ENCODE measurements around the gene SLC16A11.
"Not testable (repeated sequence)": the region's sequence is repeated elsewhere in the genome, so short reads cannot be mapped to it uniquely, and the experiment has no call there.

SLC16A11 gene

GRCh38 chr17:7058831-7059447 lies 15.0 kb upstream of the SLC16A11 start:
- DNase-seq = no peak

GRCh38 chr17:7056386-7056785 lies 12.5 kb upstream of the SLC16A11 start:
- no peak for DNase-seq

GRCh38 chr17:7050583-7050982 lies 6.7 kb upstream of the SLC16A11 start:
- DNase-seq = not testable (repeated sequence)

GRCh38 chr17:7048968-7049367 lies 5.1 kb upstream of the SLC16A11 start:
- no peak for DNase-seq

DNA sequence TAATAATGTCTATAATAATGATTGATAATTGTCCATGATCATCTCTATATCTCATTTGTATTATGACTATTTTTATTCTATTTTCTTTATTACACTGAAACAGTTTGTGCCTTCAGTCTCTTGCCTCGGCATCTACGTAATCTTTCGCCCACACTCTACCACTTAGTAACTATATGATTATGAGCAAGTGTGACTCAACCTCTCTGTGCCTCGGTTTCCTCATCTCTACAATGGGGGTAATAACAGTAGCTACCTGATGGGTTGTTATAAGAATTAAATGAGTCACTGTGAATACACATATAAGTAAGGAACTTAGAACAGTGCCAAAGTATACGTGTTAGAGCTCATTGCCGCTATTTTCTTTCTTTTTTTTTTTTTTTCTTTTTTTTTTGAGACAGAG lies 3.7 kb upstream of the SLC16A11 start:
- no peak for DNase-seq

GRCh38 chr17:7046725-7047397 lies 3.0 kb upstream of the SLC16A11 start:
- DNase-seq = peak; percentile 77

- DNase-seq = peak; percentile 96
These were observed 2.3 kb upstream of the SLC16A11 start for GRCh38 chr17:7046127-7046724.

DNA sequence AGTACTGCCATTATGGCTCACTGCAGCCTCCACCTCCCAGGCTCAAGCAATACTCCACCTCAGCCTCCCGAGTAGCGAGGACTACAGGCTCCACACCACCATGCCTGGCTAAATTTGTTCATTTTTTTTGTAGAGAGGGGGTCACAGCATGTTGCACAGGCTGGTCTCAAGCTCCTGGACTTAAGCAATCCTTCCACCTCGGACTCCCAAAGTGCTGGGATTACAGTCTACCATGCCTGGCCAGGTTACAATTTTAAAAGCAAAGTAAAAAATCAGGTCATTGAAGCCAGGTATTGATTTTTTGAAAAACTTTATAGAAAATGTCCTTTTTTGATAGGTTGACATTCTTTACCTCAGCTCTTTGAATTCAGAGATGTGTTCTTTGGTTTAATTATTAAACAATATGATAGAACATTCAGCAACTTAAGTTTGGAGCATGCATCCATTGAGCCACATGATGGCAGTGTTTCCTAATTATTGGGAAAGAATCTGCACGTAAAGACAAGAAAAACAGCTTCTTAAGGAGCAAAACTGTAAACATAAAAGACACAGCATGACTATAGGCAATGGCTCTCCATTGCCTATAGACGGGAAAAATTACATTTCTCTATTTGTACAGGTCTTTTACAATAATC lies 1.7 kb upstream of the SLC16A11 start:
- DNase-seq = peak; percentile 90

- peak; percentile 77 for DNase-seq
These were observed 753 bp downstream of the SLC16A11 start for GRCh38 chr17:7043182-7043496.

GRCh38 chr17:7042501-7043181 lies 1.3 kb downstream of the SLC16A11 start:
- DNase-seq = peak; percentile 47

- DNase-seq = no peak
These were observed 2.0 kb downstream of the SLC16A11 start for GRCh38 chr17:7041607-7042500.

DNA sequence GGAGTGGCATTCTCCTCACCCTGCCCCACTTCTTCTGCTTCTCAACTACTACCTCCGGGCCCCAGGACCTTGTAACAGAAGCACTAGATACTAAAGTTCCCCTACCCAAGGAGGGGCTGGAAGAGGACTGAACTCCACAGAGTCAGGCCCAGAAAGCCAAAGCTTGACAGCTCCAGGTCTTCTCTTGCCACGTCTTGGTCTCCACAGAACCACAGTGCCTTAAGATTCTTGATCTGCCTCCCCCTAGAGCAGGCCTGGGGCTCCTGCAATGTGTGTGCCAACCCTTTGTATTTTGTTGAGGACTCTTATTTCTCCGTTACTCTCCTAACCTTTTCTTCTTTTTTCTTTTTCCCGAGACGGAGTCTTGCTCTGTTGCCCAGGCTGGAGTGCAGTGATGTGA lies 4.1 kb downstream of the SLC16A11 start:
- DNase-seq = no peak

GRCh38 chr17:7038025-7038862 lies 5.6 kb downstream of the SLC16A11 start:
- DNase-seq = no peak

DNA sequence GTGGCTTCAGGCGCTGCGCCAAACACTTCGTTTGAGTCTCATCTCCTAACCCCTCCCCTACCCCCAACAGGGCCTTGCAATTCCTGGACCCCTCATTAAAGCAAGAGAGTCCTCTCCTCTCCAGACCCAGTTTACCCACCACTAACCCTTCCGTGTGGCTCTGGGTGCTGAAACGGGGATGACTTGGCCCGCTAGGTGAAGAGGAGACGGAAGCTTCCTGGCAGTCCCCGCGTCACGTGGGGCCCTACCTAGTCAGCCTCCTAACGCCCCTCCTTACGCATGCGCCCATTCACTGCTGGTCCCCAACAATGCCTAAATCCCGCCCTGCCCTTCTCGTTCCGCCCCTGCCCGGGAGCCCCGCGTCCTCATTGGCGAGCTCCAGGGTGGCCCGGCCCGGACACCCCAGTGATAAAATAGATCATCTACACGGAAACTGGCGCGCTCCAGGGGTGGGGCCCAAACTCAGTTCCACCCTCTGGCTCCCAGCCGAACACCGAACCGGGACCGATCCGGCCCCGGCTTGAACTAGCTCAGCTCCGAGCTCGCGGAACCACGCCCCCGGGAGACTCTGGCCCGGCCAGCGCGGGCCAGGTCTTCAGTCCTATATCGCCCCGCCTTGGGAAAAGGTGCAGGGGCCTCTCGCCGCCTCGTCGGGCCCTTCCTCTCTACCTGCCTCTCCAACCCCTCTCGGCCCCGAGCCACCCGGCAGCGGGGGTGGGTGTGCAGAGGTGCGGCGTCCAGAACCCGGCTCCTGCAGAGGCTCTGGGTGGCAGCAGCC lies 8.1 kb downstream of the SLC16A11 start, which contains the start of gene SLC16A13:
Gene SLC16A13, plus strand, starts transcription at position 425 of the 778 bp plus-strand sequence. CDS start 368 bp downstream, outside the sequence.
- peak; percentile 99 for DNase-seq

DNA sequence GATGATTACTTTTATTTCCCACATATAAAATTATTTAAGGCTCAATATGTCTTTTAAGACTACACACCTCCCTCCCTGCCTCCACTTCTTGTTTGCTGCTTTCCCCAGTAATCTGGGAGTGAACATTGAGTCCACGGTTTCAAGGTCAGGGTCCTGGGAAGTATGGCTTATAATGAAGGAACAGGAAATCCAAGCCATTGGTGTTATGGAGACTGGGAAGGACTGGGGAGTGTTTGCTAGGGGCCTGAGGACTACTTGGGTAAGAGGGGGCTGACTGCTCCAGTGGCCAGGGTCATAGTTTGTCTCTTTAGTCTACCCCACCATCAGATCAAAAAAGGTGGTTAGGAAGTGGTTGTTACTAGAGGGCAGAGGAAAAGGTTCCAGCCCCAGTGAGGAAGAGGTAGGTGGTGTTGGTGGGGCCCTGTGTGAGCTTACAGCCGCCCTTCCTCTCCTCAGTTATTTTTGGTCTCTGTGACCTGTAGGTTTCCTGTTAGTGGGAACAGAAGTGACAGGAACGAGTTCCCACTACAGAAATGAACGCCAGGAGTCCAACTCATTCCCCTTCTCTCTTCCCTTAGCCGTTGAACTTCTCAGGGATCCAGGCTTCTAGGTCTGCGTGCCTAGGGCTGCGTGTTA lies 8.8 kb downstream of the SLC16A11 start:
- DNase-seq = no peak

- DNase-seq = peak; percentile 70
These were observed 14.2 kb downstream of the SLC16A11 start for GRCh38 chr17:7029659-7030058.

DNA sequence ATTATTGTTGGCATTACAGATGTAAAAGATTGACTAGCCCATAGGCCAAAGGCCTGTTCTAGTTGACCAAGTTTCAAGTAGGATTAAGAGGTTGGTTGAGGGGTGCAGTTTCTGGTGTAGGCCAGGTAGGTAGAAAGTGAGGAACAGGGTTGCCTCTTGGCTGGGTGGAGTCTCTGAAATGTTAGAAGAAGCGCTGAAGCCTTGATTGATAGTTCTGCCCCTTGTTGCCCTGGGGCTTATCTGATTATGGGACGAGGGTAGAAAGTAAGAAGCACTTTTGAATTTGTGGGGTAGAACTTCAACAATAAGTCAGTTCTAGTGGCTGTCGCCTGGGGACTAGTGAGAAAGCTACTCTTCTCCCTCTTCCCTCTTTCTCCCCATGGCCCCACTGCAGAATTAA lies 14.8 kb downstream of the SLC16A11 start:
- no peak for DNase-seq

DNA sequence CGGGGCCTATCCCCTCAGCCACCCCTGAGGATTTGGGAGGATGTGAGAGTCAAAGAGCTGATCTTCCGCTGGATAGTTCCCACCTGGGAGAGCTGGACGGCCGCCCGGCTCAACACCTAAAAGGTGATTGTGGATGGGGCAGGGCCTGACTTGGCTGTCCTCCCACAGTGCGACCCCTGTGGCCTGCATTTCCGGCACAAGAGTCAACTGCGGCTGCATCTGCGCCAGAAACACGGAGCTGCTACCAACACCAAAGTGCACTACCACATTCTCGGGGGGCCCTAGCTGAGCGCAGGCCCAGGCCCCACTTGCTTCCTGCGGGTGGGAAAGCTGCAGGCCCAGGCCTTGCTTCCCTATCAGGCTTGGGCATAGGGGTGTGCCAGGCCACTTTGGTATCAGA lies 16.6 kb downstream of the SLC16A11 start:
- no peak for DNase-seq

DNA sequence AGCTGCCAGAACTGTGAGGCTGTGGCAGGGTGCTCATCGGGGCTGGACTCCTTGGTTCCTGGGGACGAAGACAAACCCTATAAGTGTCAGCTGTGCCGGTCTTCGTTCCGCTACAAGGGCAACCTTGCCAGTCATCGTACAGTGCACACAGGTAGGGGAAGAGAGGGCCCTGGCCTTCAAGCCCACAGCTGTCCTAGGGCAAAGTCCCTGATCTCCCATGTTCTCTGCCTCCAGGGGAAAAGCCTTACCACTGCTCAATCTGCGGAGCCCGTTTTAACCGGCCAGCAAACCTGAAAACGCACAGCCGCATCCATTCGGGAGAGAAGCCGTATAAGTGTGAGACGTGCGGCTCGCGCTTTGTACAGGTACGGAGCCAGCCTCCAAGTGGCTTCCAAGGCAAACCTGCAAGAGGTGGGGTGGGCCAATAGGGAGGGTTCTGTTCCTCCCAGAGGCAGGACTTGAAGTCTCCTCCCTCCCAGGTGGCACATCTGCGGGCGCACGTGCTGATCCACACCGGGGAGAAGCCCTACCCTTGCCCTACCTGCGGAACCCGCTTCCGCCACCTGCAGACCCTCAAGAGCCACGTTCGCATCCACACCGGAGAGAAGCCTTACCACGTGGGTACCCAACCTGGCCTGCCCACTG lies 17.3 kb downstream of the SLC16A11 start:
- no peak for DNase-seq
